Spleen (tissue), 11 donors: ENCODE measurements around the gene SLAMF6. TPM values are rescaled to one million over a fixed set of nuclear protein-coding genes. Genes with fewer than 3 reads are reported as not detected.

Source experiments
- DNase-seq: peaks from one replicate; pipeline ENCODE4 v3.0.0-alpha.2; 2020
- H3K27ac ChIP-seq, 8 donors: fragments of 200-600 bp; sonication (generic) in 7 of 8; 1 replicate in 4 of 8; 2 replicates in 4 of 8; pipeline versions ENCODE4 v1.5.0 to v1.8.0; 2016 to 2021; ENCODE audit warnings: inconsistent platforms in 4 of 8, mild to moderate bottlenecking in 4 of 8, moderate library complexity in 1 of 8
- H3K27me3 ChIP-seq, 7 donors: fragments of 200-600 bp; sonication (generic) in 6 of 7; replicated peaks in 1 of 7; 1 replicate in 4 of 7; 2 replicates in 3 of 7; pipeline versions ENCODE4 v1.5.0 to v1.8.0; 2016 to 2021; ENCODE audit warnings: inconsistent platforms in 3 of 7, mild to moderate bottlenecking in 1 of 7
- H3K36me3 ChIP-seq, 6 donors: fragments of 200-600 bp; sonication (generic) in 5 of 6; 1 replicate in 4 of 6; 2 replicates in 2 of 6; pipeline versions ENCODE4 v1.5.0 to v1.8.0; 2016 to 2021; ENCODE audit warnings: inconsistent platforms in 2 of 6
- H3K4me1 ChIP-seq, 6 donors: fragments of 200-600 bp; sonication (generic) in 5 of 6; 1 replicate in 3 of 6; 2 replicates in 3 of 6; pipeline versions ENCODE4 v1.5.0 to v1.8.0; 2016 to 2021; ENCODE audit warnings: inconsistent platforms in 3 of 6
- H3K4me3 ChIP-seq, 8 donors: fragments of 200-600 bp; sonication (generic) in 7 of 8; 1 replicate in 4 of 8; 2 replicates in 4 of 8; pipeline versions ENCODE4 v1.5.0 to v1.8.0; 2016 to 2021; ENCODE audit warnings: inconsistent platforms in 4 of 8, mild to moderate bottlenecking in 4 of 8, moderate library complexity in 2 of 8
- H3K9me3 ChIP-seq, 8 donors: fragments of 200-600 bp; sonication (generic) in 7 of 8; 1 replicate in 4 of 8; 2 replicates in 4 of 8; pipeline versions ENCODE4 v1.5.0 to v1.8.0; 2016 to 2021; ENCODE audit warnings: inconsistent platforms in 4 of 8
- POLR2A ChIP-seq, 3 donors: fragments of 450-650 bp; IDR thresholded peaks; one replicate each; pipeline ENCODE4 v1.5.1; 2017; ENCODE audit warnings: antibody characterized with exemption in 3 of 3, mild to moderate bottlenecking in 1 of 3
- POLR2AphosphoS5 ChIP-seq, 3 donors: sonication (generic); formaldehyde crosslinking; IDR thresholded peaks; one replicate each; pipeline ENCODE4 v1.5.1; 2017; ENCODE audit warnings: antibody characterized with exemption in 3 of 3
- WGBS, 5 donors: extraction: QIAGEN DNeasy Blood & Tissue Kit in 3 of 5; methylation state at CpG; one replicate each; pipeline versions ENCODE4 v1.1.5 to v1.1.7; 2013 to 2018; 5-methylcytosine and 5-hydroxymethylcytosine counted together
- intact Hi-C: fragments of 100-400 bp; cut with DNase I; formaldehyde crosslinking; loops from one replicate; pipeline ENCODE4 v1.15.0; 2023; ENCODE audit warnings: low total_unique reads
- polyA plus RNA-seq, 3 donors: library from polyadenylated mRNA; stranded (reverse); fragments of 200-250 nt; gene quantifications; one replicate each; pipeline ENCODE4 v1.2.1, GENCODE V29; 2013
- total RNA-seq, 7 donors: library from RNA; depleted of rRNA in 3 of 7; stranded (reverse); fragments of >200 nt in 3 of 7; fragmentation: NEBNext Ultra II Directional in 4 of 7; extraction: Animal tissue kit (Norgen Biotek cat#: 25700) in 4 of 7; gene quantifications; one replicate each; pipeline versions ENCODE4 v1.1.0 to v1.2.1, GENCODE V29; 2016 to 2021
- TF ChIP-seq, protein P1 (sequence below), 11 experiments: fragments of 200-600 bp in 7 of 11; fragments of 450-650 bp in 4 of 11; sonication (generic) in 4 of 11; IDR thresholded peaks in 8 of 11; conservative IDR thresholded peaks in 3 of 11; 1 replicate in 7 of 11; 2 replicates in 4 of 11; pipeline versions ENCODE4 v1.4.0 to v1.8.0; 2016 to 2021; ENCODE audit warnings: antibody characterized with exemption in 11 of 11, inconsistent platforms in 4 of 11, mild to moderate bottlenecking in 1 of 11
- donor health status: healthy with polysubstance abuse.
- donor health status: DM: no; HTN: no; CAD: no; lungs with moderate emphysema.
- donor health status: DM: no; HTN: no; CAD: no.
- donor health status: Bipolar disorder and iron deficiency.
- donor health status: healthy.
- donor health status: DM: no; HTN: no; CAD: no.
- donor health status: DM: yes; HTN: yes; CAD: no.

SLAMF6 gene
- total and polyA plus RNA-seq, 10 donors, result 21.5 to 52.4 (median 36.1) TPM

DNA sequence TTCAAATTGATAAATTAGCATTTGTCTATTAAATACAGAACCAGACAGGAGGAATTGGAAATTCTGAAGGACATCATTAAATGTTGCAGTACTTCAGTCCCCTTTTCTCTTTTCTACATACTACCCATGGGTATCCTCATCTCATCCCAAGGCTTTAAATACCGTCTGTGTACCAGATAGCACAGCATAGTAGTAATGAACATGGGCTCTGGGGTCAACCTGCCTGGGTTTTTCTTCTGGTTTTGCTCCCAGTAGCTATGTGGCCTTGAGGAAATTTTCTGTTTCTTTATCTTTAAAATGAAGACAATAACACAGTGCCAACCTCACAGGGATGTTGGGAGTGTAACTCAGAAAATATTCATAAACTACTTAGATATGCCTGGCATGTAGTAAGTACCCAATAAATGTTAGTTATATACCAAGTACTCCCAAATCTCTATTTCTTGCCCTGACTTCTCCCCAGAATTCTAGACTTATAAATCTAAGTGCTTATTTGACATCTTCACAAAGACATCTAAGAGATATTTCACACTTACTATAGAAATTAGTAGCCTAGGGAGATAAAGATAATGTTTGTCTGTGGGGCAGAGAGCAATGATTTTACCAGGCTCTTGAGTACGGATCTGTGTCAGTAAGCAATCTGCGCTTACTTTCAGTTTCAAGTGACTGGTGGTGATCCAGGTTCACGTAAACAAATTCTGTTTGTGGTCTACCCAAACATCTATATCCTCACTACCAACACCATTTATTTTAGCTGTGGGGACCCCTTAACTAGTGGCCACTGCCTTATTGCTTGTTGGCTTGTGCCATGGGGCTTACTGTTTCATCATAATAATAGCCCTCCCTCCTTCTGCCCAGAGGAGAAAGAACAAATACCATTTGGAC is 85.4 kb downstream of the SLAMF6 start:
- intact Hi-C loops, result no loop called here
- WGBS, 5 donors, result 33 to 42% (median 39%) methylated on average over 4 of the region's 4 CpGs

DNA sequence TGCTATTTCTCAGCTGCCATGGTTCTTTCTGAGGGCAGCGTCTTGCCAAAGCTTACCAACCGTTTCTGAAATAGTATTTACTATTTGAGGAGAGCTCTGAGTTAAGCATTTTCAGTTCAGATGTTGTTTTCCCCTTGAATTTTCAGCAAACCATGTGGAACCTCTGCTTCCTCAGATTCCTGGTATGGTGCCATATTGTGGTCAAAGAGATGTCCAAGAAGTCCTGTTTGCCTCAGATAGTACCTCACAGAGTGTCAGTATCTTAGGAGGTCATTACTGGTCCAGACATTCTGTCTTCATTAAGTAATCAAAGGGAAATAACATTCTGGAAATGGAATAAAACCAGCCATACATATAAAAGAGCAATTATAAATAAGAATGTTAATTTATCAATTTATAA is 86.1 kb downstream of the SLAMF6 start:
- Histone ChIP-seq H3K27ac (peak overlapping the region in 7 of 8 donors; percentile 68 to 91 (median 78)), H3K4me1 (peaks cover 2 to 42% (median 33%) of the 10 kb centered on the region in 6 donors), H3K9me3 (peaks cover 0 to 7% (median 0%) of the 10 kb centered on the region in 8 donors), H3K36me3 (no peaks in the 10 kb centered on the region), H3K4me3 (no peak overlapping the region), H3K27me3 (no peaks in the 10 kb centered on the region)
- DNase-seq, result no peak
- 26 to 60% (median 36%) methylated on average over 2 of the region's 2 CpGs for WGBS, 5 donors
- no peak for TF ChIP-seq POLR2A (IDR thresholded peaks at IDR 0.05)
- intact Hi-C loops, result no loop called here

More for the DNA sequence above, 85.4 kb downstream of the SLAMF6 start:
- Histone ChIP-seq H3K27me3 (no peaks in the 10 kb centered on the region), H3K9me3 (peaks cover 0 to 7% (median 0%) of the 10 kb centered on the region in 8 donors), H3K27ac (peak overlapping the region; percentile 61 to 91 (median 78)), H3K36me3 (no peaks in the 10 kb centered on the region), H3K4me1 (peaks cover 0 to 35% (median 26%) of the 10 kb centered on the region in 6 donors), H3K4me3 (peak overlapping the region in 2 of 8 donors; percentile 12 to 54)
- no peak for DNase-seq
- no peak for TF ChIP-seq POLR2AphosphoS5 (IDR thresholded peaks at IDR 0.05)
- TF ChIP-seq, protein P1, sequence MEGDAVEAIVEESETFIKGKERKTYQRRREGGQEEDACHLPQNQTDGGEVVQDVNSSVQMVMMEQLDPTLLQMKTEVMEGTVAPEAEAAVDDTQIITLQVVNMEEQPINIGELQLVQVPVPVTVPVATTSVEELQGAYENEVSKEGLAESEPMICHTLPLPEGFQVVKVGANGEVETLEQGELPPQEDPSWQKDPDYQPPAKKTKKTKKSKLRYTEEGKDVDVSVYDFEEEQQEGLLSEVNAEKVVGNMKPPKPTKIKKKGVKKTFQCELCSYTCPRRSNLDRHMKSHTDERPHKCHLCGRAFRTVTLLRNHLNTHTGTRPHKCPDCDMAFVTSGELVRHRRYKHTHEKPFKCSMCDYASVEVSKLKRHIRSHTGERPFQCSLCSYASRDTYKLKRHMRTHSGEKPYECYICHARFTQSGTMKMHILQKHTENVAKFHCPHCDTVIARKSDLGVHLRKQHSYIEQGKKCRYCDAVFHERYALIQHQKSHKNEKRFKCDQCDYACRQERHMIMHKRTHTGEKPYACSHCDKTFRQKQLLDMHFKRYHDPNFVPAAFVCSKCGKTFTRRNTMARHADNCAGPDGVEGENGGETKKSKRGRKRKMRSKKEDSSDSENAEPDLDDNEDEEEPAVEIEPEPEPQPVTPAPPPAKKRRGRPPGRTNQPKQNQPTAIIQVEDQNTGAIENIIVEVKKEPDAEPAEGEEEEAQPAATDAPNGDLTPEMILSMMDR (IDR thresholded peaks at IDR 0.05 in 8 of 11, conservative IDR thresholded peaks at IDR 0.05 in 3 of 11), result no peak
- no peak for TF ChIP-seq POLR2A (IDR thresholded peaks at IDR 0.05)

Other genes starting within 250 kb of the SLAMF6 start
- 10 to 100 TPM; 47.1 to 63.8 (median 51.9) TPM for gene PEX19, start 238.1 kb downstream of the SLAMF6 start, total RNA-seq
- 10 to 100 TPM; 11.2 to 18.2 (median 15.0) TPM for gene PEX19, start 238.1 kb downstream of the SLAMF6 start, polyA plus RNA-seq
- gene COPA, start 180.0 kb downstream of the SLAMF6 start, total RNA-seq, result 100 to 1,000 TPM; 112 to 181 (median 136) TPM
- gene COPA, start 180.0 kb downstream of the SLAMF6 start, polyA plus RNA-seq, result 10 to 100 TPM; 41.3 to 51.3 (median 42.1) TPM
- 100 to 1,000 TPM in 2 of 7 donors, 10 to 100 TPM in 5; 72.4 to 109 (median 89.7) TPM for gene NCSTN, start 179.9 kb downstream of the SLAMF6 start, total RNA-seq
- gene NCSTN, start 179.9 kb downstream of the SLAMF6 start, polyA plus RNA-seq, result 10 to 100 TPM; 36.2 to 41.8 (median 39.8) TPM
- gene NHLH1, start 156.2 kb downstream of the SLAMF6 start, total RNA-seq, result under 1 TPM in 6 of 7 donors, not detected in 1; 0.23 to 0.56 (median 0.33) TPM
- under 1 TPM; 0.08 to 0.22 (median 0.17) TPM for gene NHLH1, start 156.2 kb downstream of the SLAMF6 start, polyA plus RNA-seq
- 1 to 10 TPM; 1.7 to 7.7 (median 3.4) TPM for gene VANGL2, start 122.7 kb downstream of the SLAMF6 start, total RNA-seq
- gene VANGL2, start 122.7 kb downstream of the SLAMF6 start, polyA plus RNA-seq, result 1 to 10 TPM in 1 of 3 donors, under 1 TPM in 2; 0.65 to 1.3 (median 0.94) TPM
- 10 to 100 TPM; 50.3 to 76.1 (median 62.5) TPM for gene CD84, start 56.2 kb upstream of the SLAMF6 start, total RNA-seq
- 10 to 100 TPM in 1 of 3 donors, 1 to 10 TPM in 2; 4.7 to 10.9 (median 5.4) TPM for gene CD84, start 56.2 kb upstream of the SLAMF6 start, polyA plus RNA-seq
- gene SLAMF1, start 123.8 kb upstream of the SLAMF6 start, total RNA-seq, result 10 to 100 TPM in 6 of 7 donors, 1 to 10 TPM in 1; 7.4 to 18.3 (median 11.3) TPM
- gene SLAMF1, start 123.8 kb upstream of the SLAMF6 start, polyA plus RNA-seq, result 1 to 10 TPM; 2.8 to 3.9 (median 3.2) TPM
- gene CD48, start 188.6 kb upstream of the SLAMF6 start, total RNA-seq, result 100 to 1,000 TPM; 150 to 286 (median 215) TPM
- gene CD48, start 188.6 kb upstream of the SLAMF6 start, polyA plus RNA-seq, result 100 to 1,000 TPM; 371 to 510 (median 479) TPM
- 100 to 1,000 TPM in 1 of 7 donors, 10 to 100 TPM in 6; 28.9 to 134 (median 63.5) TPM for gene SLAMF7, start 216.0 kb upstream of the SLAMF6 start, total RNA-seq
- gene SLAMF7, start 216.0 kb upstream of the SLAMF6 start, polyA plus RNA-seq, result 10 to 100 TPM; 12.5 to 21.4 (median 13.3) TPM